NB4 (cell line): ENCODE data around the gene EXTL2.
A peak's percentile ranks its signal among the peaks of the same experiment; 100 is the strongest.

Experiments used
- DNase-seq: peaks from one replicate; pipeline ENCODE4 v3.0.0; 2010; ENCODE audit warnings: low read depth
- H3K4me3 ChIP-seq: one replicate; pipeline ENCODE4 v1.5.1; 2011; ENCODE audit warnings: mild to moderate bottlenecking, low read depth, low read length, moderate library complexity
- CTCF ChIP-seq: IDR thresholded peaks from one replicate; pipeline ENCODE4 v1.5.1; 2012; ENCODE audit warnings: low read depth, low read length
- MAX ChIP-seq: IDR thresholded peaks from 2 replicates; pipeline ENCODE4 v1.6.1; 2011; ENCODE audit warnings: low read depth, low read length
- MYC ChIP-seq: IDR thresholded peaks from 2 replicates; pipeline ENCODE4 v1.6.1; 2011; ENCODE audit warnings: low read depth, low read length
- POLR2A ChIP-seq: IDR thresholded peaks from 2 replicates; pipeline ENCODE4 v1.6.1; 2011; ENCODE audit warnings: mild to moderate bottlenecking; ENCODE audit not compliant: insufficient read length; ENCODE audit errors: extremely low read depth

The EXTL2 gene

GRCh38 chr1:100924991-100925390 lies 30.3 kb upstream of the EXTL2 start:
- no peak overlapping the region for H3K4me3 ChIP-seq
- TF ChIP-seq POLR2A, result no peak
- no peak for TF ChIP-seq CTCF
- TF ChIP-seq MYC, result no peak
- no peak for TF ChIP-seq MAX
- no peak for DNase-seq

GRCh38 chr1:100924212-100924611 lies 29.6 kb upstream of the EXTL2 start:
- no peak for DNase-seq

DNA sequence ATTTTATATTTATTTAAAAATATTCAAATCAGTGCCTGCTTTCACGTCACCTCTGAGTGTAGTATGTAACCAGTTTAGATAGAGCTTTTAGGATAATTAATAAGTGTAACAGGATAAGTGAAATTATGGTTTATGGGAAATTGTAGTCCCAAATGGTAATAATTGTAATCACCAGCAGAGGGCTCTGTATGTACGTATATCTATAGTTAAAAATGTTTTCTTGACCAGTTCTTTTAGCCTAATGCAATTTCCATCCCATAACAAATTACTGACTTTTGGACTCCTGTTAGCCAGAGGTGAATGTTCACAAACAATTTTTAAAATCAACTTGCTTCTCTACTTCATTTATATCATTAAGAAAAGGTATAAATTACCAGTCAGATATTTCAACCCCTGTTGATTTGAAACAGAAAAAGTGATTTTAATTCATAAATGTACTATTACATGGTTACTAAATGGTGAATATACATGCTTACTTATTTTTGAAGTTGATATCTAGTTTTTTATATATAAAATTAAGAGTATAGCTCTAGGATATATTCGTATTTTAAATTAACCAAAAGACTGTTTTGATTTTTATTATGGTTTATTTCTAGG lies 26.6 kb upstream of the EXTL2 start:
- no peak overlapping the region for H3K4me3 ChIP-seq
- DNase-seq, result peak; percentile 59
- TF ChIP-seq CTCF (no peak), MAX (no peak), MYC (no peak), POLR2A (no peak)

More at GRCh38 chr1:100924212-100924611, 29.6 kb upstream of the EXTL2 start:
- TF ChIP-seq MYC (no peak), POLR2A (no peak), CTCF (no peak), MAX (no peak)
- no peak overlapping the region for H3K4me3 ChIP-seq

DNA sequence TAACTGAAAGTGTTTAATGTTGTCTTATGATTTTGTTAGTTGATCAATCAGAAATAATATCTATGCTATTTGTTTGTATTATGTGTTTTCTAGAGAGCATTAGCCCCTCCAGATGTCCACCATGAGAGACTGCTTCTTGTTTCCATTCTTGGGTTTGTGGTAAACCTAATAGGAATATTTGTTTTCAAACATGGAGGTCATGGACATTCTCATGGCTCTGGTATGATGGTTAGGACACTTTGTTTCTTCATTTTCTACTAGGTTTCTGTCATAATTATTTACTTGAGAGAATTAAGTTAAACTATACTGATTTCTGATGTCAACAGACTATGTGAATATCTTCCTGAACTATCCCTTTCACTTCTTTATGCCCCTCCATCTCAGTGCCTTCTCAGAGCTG lies 17.4 kb upstream of the EXTL2 start:
- no peak for TF ChIP-seq CTCF
- no peak for TF ChIP-seq MYC
- no peak for TF ChIP-seq MAX
- TF ChIP-seq POLR2A, result no peak
- no peak overlapping the region for H3K4me3 ChIP-seq
- no peak for DNase-seq

- DNase-seq, result no peak
- TF ChIP-seq CTCF (no peak), POLR2A (no peak), MAX (no peak), MYC (no peak)
- no peak overlapping the region for H3K4me3 ChIP-seq
Observed at GRCh38 chr1:100909018-100909417, 14.4 kb upstream of the EXTL2 start.
